Muscle layer of duodenum (tissue), 2 donors: ENCODE measurements around the gene CRB1.
"Not testable (repeated sequence)": the region's sequence is repeated elsewhere in the genome, so short reads cannot be mapped to it uniquely, and the experiment has no call there.

Source experiments
- H3K27ac ChIP-seq: one replicate; pipeline ENCODE4 v1.7.0; 2013; ENCODE audit warnings: mild to moderate bottlenecking, low read length
- H3K27me3 ChIP-seq: one replicate; pipeline ENCODE4 v1.7.0; 2013; ENCODE audit warnings: low read depth, mild to moderate bottlenecking, control low read depth, low read length
- H3K36me3 ChIP-seq, 2 donors: one replicate each; pipeline ENCODE4 v1.7.0; 2013; ENCODE audit warnings: low read length in 2 of 2, control low read depth in 1 of 2, mild to moderate bottlenecking in 1 of 2; ENCODE audit not compliant: insufficient read depth in 2 of 2, control insufficient read depth in 1 of 2
- H3K4me1 ChIP-seq, 2 donors: one replicate each; pipeline ENCODE4 v1.7.0; 2013; ENCODE audit warnings: low read length in 2 of 2, mild to moderate bottlenecking in 2 of 2, control low read depth in 1 of 2, moderate library complexity in 1 of 2; ENCODE audit not compliant: insufficient read depth in 2 of 2, control insufficient read depth in 1 of 2
- H3K4me3 ChIP-seq, 2 donors: one replicate each; pipeline ENCODE4 v1.7.0; 2013; ENCODE audit warnings: low read length in 2 of 2, low read depth in 1 of 2, mild to moderate bottlenecking in 1 of 2
- H3K9me3 ChIP-seq, 2 donors: one replicate each; pipeline ENCODE4 v1.7.0; 2013; ENCODE audit warnings: low read length in 2 of 2, control low read depth in 1 of 2, mild to moderate bottlenecking in 1 of 2; ENCODE audit not compliant: control insufficient read depth in 1 of 2
- donor health status: healthy.

The CRB1 gene

DNA sequence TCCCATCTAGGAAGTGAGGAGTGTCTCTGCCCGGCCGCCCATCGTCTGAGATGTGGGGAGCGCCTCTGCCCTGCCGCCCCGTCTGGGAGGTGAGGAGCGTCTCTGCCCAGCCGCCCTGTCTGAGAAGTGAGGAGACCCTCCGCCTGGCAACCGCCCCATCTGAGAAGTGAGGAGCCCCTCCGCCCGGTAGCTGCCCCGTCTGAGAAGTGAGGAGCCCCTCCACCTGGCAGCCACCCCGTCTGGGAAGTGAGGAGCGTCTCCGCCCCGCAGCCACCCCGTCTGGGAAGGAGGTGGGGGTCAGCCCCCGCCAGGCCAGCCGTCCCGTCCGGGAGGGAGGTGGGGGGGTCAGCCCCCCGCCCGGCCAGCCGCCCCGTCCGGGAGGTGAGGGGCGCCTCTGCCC is 137.6 kb downstream of the CRB1 start:
- H3K27me3 ChIP-seq, H3K9me3 ChIP-seq, H3K36me3 ChIP-seq, H3K4me1 ChIP-seq, H3K27ac ChIP-seq, H3K4me3 ChIP-seq: not testable (repeated sequence)

- no peaks in the 10 kb centered on the region for H3K9me3 ChIP-seq
- no peaks in the 10 kb centered on the region for H3K4me1 ChIP-seq
- H3K27me3 ChIP-seq: no peaks in the 10 kb centered on the region
- no peak overlapping the region for H3K27ac ChIP-seq
- no peaks in the 10 kb centered on the region for H3K36me3 ChIP-seq
- no peak overlapping the region for H3K4me3 ChIP-seq
Observed at GRCh38 chr1:197413564-197413963, 145.5 kb downstream of the CRB1 start.

- no peak overlapping the region for H3K27ac ChIP-seq
- H3K9me3 ChIP-seq: no peaks in the 10 kb centered on the region
- no peaks in the 10 kb centered on the region for H3K4me1 ChIP-seq
- H3K27me3 ChIP-seq: no peaks in the 10 kb centered on the region
- no peak overlapping the region for H3K4me3 ChIP-seq
- H3K36me3 ChIP-seq: no peaks in the 10 kb centered on the region
Observed at GRCh38 chr1:197415221-197415620, 147.2 kb downstream of the CRB1 start.

DNA sequence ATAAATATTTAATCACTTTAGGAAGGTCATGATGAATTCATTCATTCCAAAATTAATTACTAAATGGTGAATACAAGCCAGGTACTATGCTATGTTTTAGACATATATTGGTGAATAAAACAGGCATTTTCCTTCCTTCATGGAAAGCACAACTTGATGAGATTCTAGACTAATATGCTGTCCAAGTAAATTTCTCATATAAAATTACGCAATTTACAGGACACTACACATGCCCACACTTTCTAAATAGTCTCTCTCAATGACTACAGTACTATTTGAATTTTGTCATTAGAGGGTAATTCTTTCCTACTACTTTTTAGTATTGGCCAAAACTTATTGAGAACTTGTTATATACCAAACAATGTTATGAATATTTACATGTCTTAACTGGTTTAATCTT is 150.6 kb downstream of the CRB1 start:
- no peaks in the 10 kb centered on the region for H3K27me3 ChIP-seq
- H3K36me3 ChIP-seq: no peaks in the 10 kb centered on the region
- H3K9me3 ChIP-seq: no peaks in the 10 kb centered on the region
- H3K27ac ChIP-seq: no peak overlapping the region
- no peak overlapping the region for H3K4me3 ChIP-seq
- H3K4me1 ChIP-seq: no peaks in the 10 kb centered on the region

GRCh38 chr1:197422993-197423392 is 154.9 kb downstream of the CRB1 start:
- Histone ChIP-seq H3K4me3 (no peak overlapping the region), H3K9me3 (no peaks in the 10 kb centered on the region), H3K4me1 (no peaks in the 10 kb centered on the region), H3K27ac (no peak overlapping the region), H3K27me3 (no peaks in the 10 kb centered on the region), H3K36me3 (no peaks in the 10 kb centered on the region)

DNA sequence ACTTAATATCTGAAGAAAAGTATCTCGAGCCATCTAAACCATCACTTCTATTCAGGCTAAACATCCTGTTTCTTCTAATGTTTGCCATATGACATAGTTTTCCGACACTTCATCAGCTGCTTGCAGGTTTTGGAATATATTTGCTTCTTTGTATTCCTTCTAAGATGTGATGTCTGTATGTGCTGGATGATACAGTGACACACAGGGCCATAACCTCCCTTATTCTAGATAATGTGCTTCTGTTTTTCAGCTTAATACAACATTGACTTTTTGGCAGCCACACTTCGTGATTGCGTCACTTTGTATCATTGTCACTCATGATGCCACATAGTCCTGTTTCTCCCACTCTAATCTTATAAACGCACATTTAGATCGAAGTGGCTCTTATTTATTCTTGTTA is 156.3 kb downstream of the CRB1 start:
- Histone ChIP-seq H3K36me3 (no peaks in the 10 kb centered on the region), H3K9me3 (no peaks in the 10 kb centered on the region), H3K27me3 (no peaks in the 10 kb centered on the region), H3K27ac (no peak overlapping the region), H3K4me1 (no peaks in the 10 kb centered on the region), H3K4me3 (no peak overlapping the region)

- Histone ChIP-seq H3K36me3 (no peaks in the 10 kb centered on the region), H3K27me3 (no peaks in the 10 kb centered on the region), H3K27ac (no peak overlapping the region), H3K4me1 (no peaks in the 10 kb centered on the region), H3K9me3 (no peaks in the 10 kb centered on the region), H3K4me3 (no peak overlapping the region)
Observed at GRCh38 chr1:197429372-197429771, 161.3 kb downstream of the CRB1 start.

- Histone ChIP-seq H3K4me3 (no peak overlapping the region), H3K27me3 (no peaks in the 10 kb centered on the region)
Observed at GRCh38 chr1:197435224-197435623, 167.2 kb downstream of the CRB1 start.

GRCh38 chr1:197437601-197438000 is 169.5 kb downstream of the CRB1 start:
- Histone ChIP-seq H3K27me3 (no peaks in the 10 kb centered on the region), H3K36me3 (no peaks in the 10 kb centered on the region), H3K4me3 (no peak overlapping the region), H3K4me1 (no peaks in the 10 kb centered on the region), H3K9me3 (no peaks in the 10 kb centered on the region), H3K27ac (no peak overlapping the region)

More at GRCh38 chr1:197435224-197435623, 167.2 kb downstream of the CRB1 start:
- H3K27ac ChIP-seq: no peak overlapping the region
- H3K4me1 ChIP-seq: no peaks in the 10 kb centered on the region
- H3K9me3 ChIP-seq: no peaks in the 10 kb centered on the region
- H3K36me3 ChIP-seq: no peaks in the 10 kb centered on the region

GRCh38 chr1:197438010-197438790 is 170.1 kb downstream of the CRB1 start:
- H3K4me3 ChIP-seq: no peak overlapping the region
- H3K27ac ChIP-seq: no peak overlapping the region
- no peaks in the 10 kb centered on the region for H3K9me3 ChIP-seq
- H3K36me3 ChIP-seq: no peaks in the 10 kb centered on the region
- no peaks in the 10 kb centered on the region for H3K4me1 ChIP-seq
- H3K27me3 ChIP-seq: no peaks in the 10 kb centered on the region

DNA sequence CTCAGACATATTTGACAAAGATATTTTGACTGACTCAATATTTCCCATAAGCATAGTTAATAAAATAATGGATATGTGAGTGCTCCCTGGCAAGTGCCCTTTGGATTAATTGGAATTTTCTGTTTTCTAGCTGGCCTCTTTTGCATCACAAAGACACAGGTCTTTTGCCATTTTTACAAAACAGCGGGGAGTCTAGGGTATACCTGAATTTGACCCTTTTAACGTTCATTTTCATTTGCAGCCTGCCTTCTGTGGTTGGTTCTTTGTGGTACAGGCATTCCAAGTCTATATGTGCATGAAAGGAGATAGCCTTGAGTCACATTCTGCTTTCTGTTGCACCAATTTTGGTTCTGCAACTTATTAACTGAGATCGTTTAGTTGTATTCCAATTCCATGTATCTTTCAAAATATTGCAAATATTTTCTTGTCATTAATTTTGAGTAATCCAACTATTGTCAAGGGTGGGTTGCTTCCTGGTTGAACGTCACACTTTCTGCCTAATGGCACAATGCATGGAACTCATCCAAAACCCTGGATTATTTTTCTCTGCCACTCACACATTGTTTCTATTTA is 171.7 kb downstream of the CRB1 start:
- H3K4me1 ChIP-seq: no peaks in the 10 kb centered on the region
- no peaks in the 10 kb centered on the region for H3K9me3 ChIP-seq
- H3K27ac ChIP-seq: no peak overlapping the region
- no peaks in the 10 kb centered on the region for H3K36me3 ChIP-seq
- no peak overlapping the region for H3K4me3 ChIP-seq
- no peaks in the 10 kb centered on the region for H3K27me3 ChIP-seq

DNA sequence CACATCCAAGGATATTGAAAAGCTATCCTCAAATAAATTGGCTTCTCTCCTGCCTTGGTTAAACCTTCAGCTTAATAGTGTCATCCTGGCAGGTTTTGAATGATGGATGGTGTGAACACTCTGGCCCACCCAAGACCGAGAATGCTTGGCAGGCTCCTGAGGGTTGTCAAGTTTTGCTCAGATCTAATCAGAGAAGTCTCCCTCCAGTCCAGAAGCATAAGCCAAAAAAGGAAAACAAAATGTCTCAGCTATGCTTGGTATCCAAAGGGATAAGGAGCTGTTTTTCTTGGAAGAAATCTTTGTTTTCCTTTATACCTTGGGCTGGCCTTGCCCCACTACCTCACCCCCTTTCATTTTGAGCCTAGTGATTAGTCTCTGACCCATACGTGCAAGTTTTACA is 172.7 kb downstream of the CRB1 start:
- Histone ChIP-seq H3K4me1 (no peaks in the 10 kb centered on the region), H3K27me3 (no peaks in the 10 kb centered on the region), H3K36me3 (no peaks in the 10 kb centered on the region), H3K27ac (no peak overlapping the region), H3K9me3 (no peaks in the 10 kb centered on the region), H3K4me3 (no peak overlapping the region)
